LNCAP (cell line): ENCODE results near the gene WDFY3.

ENCODE experiments used
- TF ChIP-seq, protein P1 (sequence below): fragments of 450-650 bp; IDR thresholded peaks from 2 replicates; pipeline ENCODE4 v1.5.1; 2017; ENCODE audit warnings: mild to moderate bottlenecking

WDFY3 gene

DNA sequence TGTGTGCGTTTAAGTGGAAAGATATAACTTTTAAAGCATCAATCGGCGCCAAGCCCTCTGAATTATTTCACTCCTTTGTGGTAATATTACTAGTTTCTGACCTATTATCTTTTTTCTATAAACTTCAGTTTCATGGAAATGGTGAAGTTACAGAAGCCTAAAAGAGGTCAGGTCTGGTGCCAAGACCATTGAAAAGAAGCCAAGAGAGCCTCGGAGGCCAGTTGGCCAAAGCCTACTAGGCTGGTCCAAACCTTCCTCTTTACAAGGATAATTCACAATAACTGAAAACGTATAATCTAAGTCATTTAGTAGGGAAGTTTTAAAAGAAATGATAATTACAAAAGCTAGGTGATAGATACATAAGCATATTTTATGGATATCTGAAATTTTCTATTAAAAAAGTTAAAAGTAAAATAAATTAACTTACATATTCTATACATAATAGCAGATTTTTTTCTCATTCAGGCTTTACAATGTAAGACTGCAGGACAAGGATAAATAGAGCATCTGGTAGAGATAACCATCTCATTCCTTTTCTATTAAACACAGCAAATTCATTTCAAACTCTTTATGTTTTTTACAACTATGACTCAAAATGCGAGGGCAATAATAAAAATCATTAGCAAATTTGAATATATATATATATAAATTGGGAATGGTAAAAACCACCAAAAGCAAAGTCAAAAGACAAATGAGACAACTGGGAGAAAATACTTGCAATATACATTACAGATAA lies 49.2 kb downstream of the WDFY3 start:
- TF ChIP-seq, protein P1, sequence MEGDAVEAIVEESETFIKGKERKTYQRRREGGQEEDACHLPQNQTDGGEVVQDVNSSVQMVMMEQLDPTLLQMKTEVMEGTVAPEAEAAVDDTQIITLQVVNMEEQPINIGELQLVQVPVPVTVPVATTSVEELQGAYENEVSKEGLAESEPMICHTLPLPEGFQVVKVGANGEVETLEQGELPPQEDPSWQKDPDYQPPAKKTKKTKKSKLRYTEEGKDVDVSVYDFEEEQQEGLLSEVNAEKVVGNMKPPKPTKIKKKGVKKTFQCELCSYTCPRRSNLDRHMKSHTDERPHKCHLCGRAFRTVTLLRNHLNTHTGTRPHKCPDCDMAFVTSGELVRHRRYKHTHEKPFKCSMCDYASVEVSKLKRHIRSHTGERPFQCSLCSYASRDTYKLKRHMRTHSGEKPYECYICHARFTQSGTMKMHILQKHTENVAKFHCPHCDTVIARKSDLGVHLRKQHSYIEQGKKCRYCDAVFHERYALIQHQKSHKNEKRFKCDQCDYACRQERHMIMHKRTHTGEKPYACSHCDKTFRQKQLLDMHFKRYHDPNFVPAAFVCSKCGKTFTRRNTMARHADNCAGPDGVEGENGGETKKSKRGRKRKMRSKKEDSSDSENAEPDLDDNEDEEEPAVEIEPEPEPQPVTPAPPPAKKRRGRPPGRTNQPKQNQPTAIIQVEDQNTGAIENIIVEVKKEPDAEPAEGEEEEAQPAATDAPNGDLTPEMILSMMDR = no peak

DNA sequence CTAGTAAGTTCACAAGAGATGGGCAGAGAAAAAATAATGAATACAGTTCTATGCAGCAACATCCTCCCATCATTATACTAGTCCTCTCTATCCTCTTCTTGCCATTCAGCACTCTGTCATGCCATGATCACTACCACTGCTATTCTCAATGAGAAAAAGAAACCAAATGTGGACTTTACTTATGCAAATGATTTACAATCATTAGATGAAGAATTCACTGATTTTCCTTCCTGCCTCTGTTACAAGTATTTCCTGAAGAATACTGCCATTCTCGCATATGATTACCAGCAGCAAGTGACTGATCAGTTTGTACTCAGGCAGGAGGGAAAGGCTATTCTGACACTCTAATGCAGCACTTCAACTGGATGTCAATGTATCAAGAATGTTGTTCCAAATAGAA lies 50.3 kb downstream of the WDFY3 start:
- TF ChIP-seq, protein P1 = no peak

DNA sequence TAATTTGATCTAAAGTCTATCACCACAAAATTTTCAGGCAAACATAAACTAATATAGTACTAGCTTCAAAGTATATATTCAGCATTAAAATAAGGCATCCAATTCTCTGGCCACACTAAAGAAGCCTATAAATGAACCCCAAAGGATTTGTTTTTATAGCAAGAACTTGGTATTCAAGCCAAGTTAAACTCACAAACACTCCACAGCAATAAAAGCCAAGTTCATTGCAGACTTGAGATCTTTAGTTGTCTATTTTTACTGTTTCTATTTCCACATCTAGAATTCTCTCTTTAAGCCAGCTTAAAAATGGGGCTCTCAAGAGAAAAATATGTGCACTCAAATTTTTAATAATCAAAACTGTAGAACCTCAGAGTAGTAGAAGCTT lies 51.1 kb downstream of the WDFY3 start:
- TF ChIP-seq, protein P1 = no peak

DNA sequence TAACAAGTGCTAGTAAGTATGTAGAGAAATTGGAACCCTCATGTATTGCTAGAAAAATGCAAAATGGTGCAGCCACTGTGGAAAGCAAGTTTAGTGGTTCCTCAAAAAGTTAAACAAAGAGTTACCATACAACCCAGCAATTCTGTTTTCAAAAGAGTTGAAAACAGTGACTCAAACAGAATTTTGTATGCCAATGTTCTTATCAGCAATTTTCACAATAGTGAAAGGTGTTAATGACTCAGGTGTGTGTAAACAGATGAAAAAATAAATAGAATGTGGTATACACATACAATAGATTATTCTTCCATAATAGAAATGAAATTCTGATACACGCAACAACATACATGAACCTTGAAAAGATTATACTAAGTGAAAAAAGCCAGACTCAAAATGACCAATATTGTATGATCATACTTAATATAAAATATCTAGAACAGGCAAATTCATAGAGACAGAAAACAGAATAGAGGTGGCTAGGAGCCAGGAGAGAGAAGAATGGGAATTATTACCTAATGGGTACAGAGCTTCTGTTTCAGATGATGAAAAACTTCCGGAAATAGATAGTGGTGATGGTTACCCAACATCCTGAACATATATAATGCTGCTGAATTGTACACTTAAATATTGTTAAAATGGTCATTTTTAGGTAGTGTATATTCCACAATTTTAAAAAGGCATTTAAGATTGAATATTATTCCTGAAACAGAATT lies 51.6 kb downstream of the WDFY3 start:
- TF ChIP-seq, protein P1 = no peak

DNA sequence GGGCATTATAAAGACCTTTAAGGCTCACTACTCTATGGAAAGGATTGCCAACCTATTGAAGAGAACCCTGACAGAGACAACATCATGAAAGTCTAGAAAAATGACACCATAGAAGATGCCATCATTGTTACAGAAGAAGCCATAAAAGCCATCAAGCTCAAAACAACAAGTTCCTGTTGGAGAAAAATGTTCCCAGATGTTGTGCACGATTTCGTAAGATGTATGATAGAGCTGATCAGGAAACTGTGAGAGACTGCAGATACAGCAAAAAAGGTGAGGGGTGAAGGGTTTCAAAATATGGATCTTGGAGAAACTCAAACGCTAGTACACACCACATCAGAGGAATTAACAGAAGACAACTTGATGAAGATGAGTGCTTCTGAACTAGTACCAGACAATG lies 53.3 kb downstream of the WDFY3 start:
- TF ChIP-seq, protein P1 = no peak

DNA sequence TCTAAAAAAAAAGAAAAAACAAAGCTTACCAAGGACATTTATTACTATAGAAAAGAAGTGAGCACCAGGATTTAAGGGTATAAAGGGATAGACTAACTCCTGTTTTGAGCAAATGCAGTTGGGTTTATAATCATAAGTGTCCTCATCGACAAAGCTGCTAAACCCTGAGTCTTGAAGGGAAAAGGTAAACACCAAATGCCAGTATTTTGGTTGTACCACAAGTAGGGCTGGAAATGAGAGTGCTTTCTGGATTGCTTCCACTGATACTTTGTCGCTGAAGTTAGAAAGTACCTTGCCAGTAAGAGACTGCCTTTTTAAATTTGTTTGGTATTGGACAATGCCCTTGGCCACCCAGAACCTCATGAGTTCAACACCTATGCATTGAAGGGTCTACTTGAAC lies 53.7 kb downstream of the WDFY3 start:
- TF ChIP-seq, protein P1 = no peak

DNA sequence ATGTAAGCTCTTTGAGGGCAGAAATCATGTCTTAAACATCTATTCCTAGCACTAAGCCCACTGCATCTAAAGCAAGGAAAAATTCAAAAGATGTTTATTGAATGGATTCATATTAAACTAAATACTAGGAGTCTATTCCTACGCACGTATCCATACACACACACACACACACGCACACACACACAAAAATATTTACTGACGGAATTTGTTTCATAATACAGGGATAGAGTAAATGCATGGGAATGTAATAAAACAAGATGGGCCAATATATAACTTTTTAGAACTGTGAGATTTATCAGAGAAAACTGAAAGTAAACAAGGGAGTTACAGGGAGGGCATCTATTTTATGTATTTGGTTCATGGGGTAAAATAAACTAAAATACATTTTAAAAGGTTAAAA lies 57.6 kb downstream of the WDFY3 start:
- TF ChIP-seq, protein P1 = no peak
